HCT116 (cell line): Measurements from ENCODE around the gene KRT17. TPM values are rescaled to one million over a fixed set of nuclear protein-coding genes. Genes with fewer than 3 reads are reported as not detected.
A peak's percentile ranks its signal among the peaks of the same experiment; 100 is the strongest.

Source experiments
- ATAC-seq: fragments of 200-7000 bp; cut with Tn5 transposase; 2 replicates; pipeline ENCODE4 v1.9.1; 2020; ENCODE audit warnings: mild to moderate bottlenecking, moderate library complexity
- BruUV-seq: library from RNA; stranded (reverse); fragments of 400-500 nt; replicated peaks from 2 replicates; lab custom pipeline; 2021; lab: Mats Ljungman, UMichigan
- CTCF ChIA-PET: fragments of 300-600 bp; sonication (Branson Sonifier 250); formaldehyde crosslinking; loops from one replicate; lab custom pipeline; 2021; ENCODE audit warnings: antibody characterized with exemption; lab: Charles Lee
- POLR2A ChIA-PET: fragments of 300-600, 350-600 bp; sonication (Branson Sonifier 250); formaldehyde crosslinking; loops from one replicate; lab custom pipeline; 2021; ENCODE audit warnings: antibody characterized with exemption; lab: Charles Lee
- RAD21 ChIA-PET, 2 experiments: fragments of 300-600 bp; sonication (Branson Sonifier 250); formaldehyde crosslinking; loops; one replicate each; lab custom pipeline; 2023; ENCODE audit warnings: low total read pairs in 2 of 2; ENCODE audit not compliant: uncharacterized antibody in 2 of 2, unreplicated experiment in 2 of 2, low non-redundant PET in 1 of 2; lab: Charles Lee
- DNase-seq: peaks from one replicate; pipeline ENCODE4 v3.0.0-alpha.2; 2010; ENCODE audit warnings: low read depth, low spot score
- H2AFZ ChIP-seq: fragments of 200-600 bp; shearing (Covaris generic), sonication (generic); 2 replicates; pipeline ENCODE4 v1.6.1; 2017; ENCODE audit warnings: low read depth, mixed run types, mixed read lengths, antibody characterized with exemption, low read length; ENCODE audit not compliant: poor library complexity, severe bottlenecking
- H3K27ac ChIP-seq: 2 replicates; pipeline ENCODE4 v1.5.1; 2012; ENCODE audit warnings: low read depth, low read length
- H3K27me3 ChIP-seq: fragments of 200-600 bp; sonication (generic); 2 replicates; pipeline ENCODE4 v1.6.1; 2016; ENCODE audit warnings: mixed run types, low read length, mixed read lengths; ENCODE audit not compliant: insufficient read depth
- H3K36me3 ChIP-seq, 2 experiments: fragments of 200-500 bp in 1 of 2; fragments of 200-600 bp in 1 of 2; sonication (Bioruptor generic) in 1 of 2; sonication (generic) in 1 of 2; 2 replicates each; pipeline versions ENCODE4 v1.5.1 to v1.6.1; 2014 to 2016; ENCODE audit warnings: low read length in 2 of 2, inconsistent platforms in 1 of 2, mixed read lengths in 1 of 2, mixed run types in 1 of 2; ENCODE audit not compliant: insufficient read depth in 2 of 2, control insufficient read depth in 1 of 2
- H3K4me1 ChIP-seq, 2 experiments: fragments of 200-600 bp in 1 of 2; sonication (generic) in 1 of 2; 2 replicates each; pipeline versions ENCODE4 v1.5.1 to v1.6.1; 2012 to 2017; ENCODE audit warnings: low read length in 2 of 2, inconsistent platforms in 1 of 2, mild to moderate bottlenecking in 1 of 2, mixed read lengths in 1 of 2, mixed run types in 1 of 2, moderate library complexity in 1 of 2; ENCODE audit not compliant: insufficient read depth in 2 of 2, control insufficient read depth in 1 of 2
- H3K4me2 ChIP-seq: fragments of 200-600 bp; sonication (generic); 2 replicates; pipeline ENCODE4 v1.6.1; 2017; ENCODE audit warnings: mixed run types, low read length, mixed read lengths
- H3K4me3 ChIP-seq, 2 experiments: fragments of 200-600 bp in 1 of 2; sonication (generic) in 1 of 2; replicated peaks in 1 of 2; 2 replicates each; pipeline ENCODE4 v1.5.1; 2011 to 2016; ENCODE audit warnings: low read length in 2 of 2, control low read depth in 1 of 2, low read depth in 1 of 2, mild to moderate bottlenecking in 1 of 2, mixed read lengths in 1 of 2, mixed run types in 1 of 2
- H3K79me2 ChIP-seq: fragments of 200-600 bp; sonication (generic); 2 replicates; pipeline ENCODE4 v1.6.1; 2017; ENCODE audit warnings: mild to moderate bottlenecking, mixed run types, low read length, moderate library complexity, mixed read lengths; ENCODE audit not compliant: insufficient read depth
- H3K9ac ChIP-seq: fragments of 200-600 bp; sonication (generic); 2 replicates; pipeline ENCODE4 v1.6.1; 2016; ENCODE audit warnings: low read length, mixed read lengths
- H3K9me2 ChIP-seq: fragments of 200-600 bp; sonication (generic), shearing (Covaris generic); 2 replicates; pipeline ENCODE4 v1.6.1; 2017; ENCODE audit warnings: mixed run types, mild to moderate bottlenecking, moderate library complexity; ENCODE audit not compliant: insufficient read depth
- H3K9me3 ChIP-seq, 2 experiments: fragments of 200-500 bp in 1 of 2; fragments of 200-600 bp in 1 of 2; sonication (Bioruptor generic) in 1 of 2; sonication (generic) in 1 of 2; 2 replicates each; pipeline ENCODE4 v1.6.1; 2014 to 2017; ENCODE audit warnings: low read length in 2 of 2, mixed read lengths in 2 of 2, inconsistent platforms in 1 of 2, low read depth in 1 of 2, mild to moderate bottlenecking in 1 of 2, mixed run types in 1 of 2, moderate library complexity in 1 of 2; ENCODE audit not compliant: control insufficient read depth in 1 of 2, insufficient read depth in 1 of 2
- H4K20me1 ChIP-seq: fragments of 200-600 bp; sonication (generic), shearing (Covaris generic); 2 replicates; pipeline ENCODE4 v1.6.1; 2017; ENCODE audit warnings: mixed run types, mild to moderate bottlenecking, moderate library complexity; ENCODE audit not compliant: insufficient read depth
- CEBPB ChIP-seq: IDR thresholded peaks from 2 replicates; pipeline ENCODE4 v1.6.1; 2012; ENCODE audit warnings: low read depth
- EGR1 ChIP-seq: IDR thresholded peaks from 2 replicates; pipeline ENCODE4 v1.6.1; 2012; ENCODE audit warnings: low read depth
- ELF1 ChIP-seq: IDR thresholded peaks from 2 replicates; pipeline ENCODE4 v1.6.1; 2012; ENCODE audit warnings: low read depth, borderline replicate concordance
- FOSL1 ChIP-seq: IDR thresholded peaks from 2 replicates; pipeline ENCODE4 v1.6.1; 2012; ENCODE audit warnings: low read depth
- POLR2A ChIP-seq: IDR thresholded peaks from 2 replicates; pipeline ENCODE4 v1.7.0; 2011; ENCODE audit warnings: borderline replicate concordance; ENCODE audit not compliant: insufficient read depth, insufficient read length; ENCODE audit errors: extremely low read depth
- RAD21 ChIP-seq: IDR thresholded peaks from 2 replicates; pipeline ENCODE4 v1.6.1; 2012; ENCODE audit warnings: low read depth, mild to moderate bottlenecking
- SIN3A ChIP-seq: IDR thresholded peaks from 2 replicates; pipeline ENCODE4 v1.6.1; 2012; ENCODE audit warnings: low read depth
- SP1 ChIP-seq: IDR thresholded peaks from 2 replicates; pipeline ENCODE4 v1.6.1; 2012; ENCODE audit warnings: low read depth
- ZFX ChIP-seq: fragments of 450-650 bp; IDR thresholded peaks from 2 replicates; pipeline ENCODE4 v1.6.1; 2017
- intact Hi-C: fragments of 100-400 bp; cut with micrococcal nuclease; formaldehyde crosslinking; loops from 2 replicates; pipeline ENCODE4 v1.10.0; 2022
- total RNA-seq: library from RNA; stranded (reverse); gene quantifications from one replicate; pipeline ENCODE4 v1.2.1, GENCODE V29; 2021; ENCODE audit not compliant: unreplicated experiment
- TF ChIP-seq, protein P1 (sequence below): IDR thresholded peaks from 2 replicates; pipeline ENCODE4 v1.6.1; 2012
- TF ChIP-seq, protein P2 (sequence below): IDR thresholded peaks from 2 replicates; pipeline ENCODE4 v1.6.1; 2011; ENCODE audit warnings: mild to moderate bottlenecking, low read length, moderate library complexity; ENCODE audit not compliant: insufficient replicate concordance; ENCODE audit errors: extremely low read depth
- TF ChIP-seq, protein P3 (sequence below), 3 experiments: fragments of 200-600 bp in 1 of 3; sonication (generic) in 1 of 3; IDR thresholded peaks in 2 of 3; conservative IDR thresholded peaks in 1 of 3; 2 replicates each; pipeline ENCODE4 v1.5.1; 2012 to 2017; ENCODE audit warnings: low read depth in 2 of 3, low read length in 2 of 3, antibody characterized with exemption in 1 of 3, borderline replicate concordance in 1 of 3, control low read depth in 1 of 3, mild to moderate bottlenecking in 1 of 3, mixed read lengths in 1 of 3, mixed run types in 1 of 3, moderate library complexity in 1 of 3; ENCODE audit not compliant: insufficient read depth in 1 of 3
- TF ChIP-seq, protein P4 (sequence below): IDR thresholded peaks from 2 replicates; pipeline ENCODE4 v1.6.1; 2012
- TF ChIP-seq, protein P5 (sequence below): IDR thresholded peaks from 2 replicates; pipeline ENCODE4 v1.6.1; 2012; ENCODE audit warnings: low read depth

The KRT17 gene
- total RNA-seq, 1 experiment from 2014 or later, result not detected

DNA sequence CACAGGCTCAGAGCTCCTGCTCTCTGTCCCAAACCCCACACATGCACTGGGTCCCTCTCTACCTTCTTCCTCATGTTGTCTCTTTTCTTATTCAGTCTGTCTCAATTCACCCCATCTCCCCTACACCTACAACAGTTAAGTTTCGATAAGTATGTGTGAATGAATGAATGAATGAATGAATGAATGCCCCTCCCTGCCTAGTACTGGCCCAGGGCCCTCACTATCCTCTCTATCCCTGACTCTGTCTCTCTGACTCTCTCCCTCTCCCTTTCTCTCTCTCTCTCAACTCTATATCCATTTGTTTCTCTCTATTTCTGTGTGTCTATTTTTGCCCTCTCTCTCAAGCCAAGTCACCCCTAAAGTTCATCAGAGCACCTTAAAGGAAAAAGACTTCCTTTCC, 45.8 kb downstream of the KRT17 start:
- no peaks in the 10 kb centered on the region for H3K27me3 ChIP-seq
- intact Hi-C loops, result no loop called here
- no peak overlapping the region for H3K27ac ChIP-seq
- DNase-seq (no peak), ATAC-seq (no peak)
- H3K9me3 ChIP-seq, result no peaks in the 10 kb centered on the region
- no peaks in the 10 kb centered on the region for H3K36me3 ChIP-seq
- H3K4me1 ChIP-seq, result peaks cover 22 to 49% of the 10 kb centered on the region in 2 experiments
- no peaks in the 10 kb centered on the region for H3K9me2 ChIP-seq
- no TSS peak for BruUV-seq
- CTCF ChIA-PET, result interaction anchor here (1.0 to 2.3 kb wide), 5 partner anchors 7 to 84 kb away, joined by 3 to 29 read pairs (median 15); no protein-coding TSS in a partner anchor
- peak overlapping the region; percentile 84 for H3K4me2 ChIP-seq
- POLR2A ChIA-PET, result interaction anchor here (0.9 to 2.5 kb wide), 5 partner anchors 13 to 70 kb away, joined by 3 to 9 read pairs (median 3); no protein-coding TSS in a partner anchor
- H3K79me2 ChIP-seq, result no peaks in the 10 kb centered on the region
- RAD21 ChIA-PET, result no interaction called here
- no peak overlapping the region for H3K4me3 ChIP-seq
- TF ChIP-seq, protein P1, sequence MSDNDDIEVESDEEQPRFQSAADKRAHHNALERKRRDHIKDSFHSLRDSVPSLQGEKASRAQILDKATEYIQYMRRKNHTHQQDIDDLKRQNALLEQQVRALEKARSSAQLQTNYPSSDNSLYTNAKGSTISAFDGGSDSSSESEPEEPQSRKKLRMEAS, result no peak
- TF ChIP-seq RAD21, result no peak
- TF ChIP-seq ELF1, result no peak
- TF ChIP-seq, protein P2, sequence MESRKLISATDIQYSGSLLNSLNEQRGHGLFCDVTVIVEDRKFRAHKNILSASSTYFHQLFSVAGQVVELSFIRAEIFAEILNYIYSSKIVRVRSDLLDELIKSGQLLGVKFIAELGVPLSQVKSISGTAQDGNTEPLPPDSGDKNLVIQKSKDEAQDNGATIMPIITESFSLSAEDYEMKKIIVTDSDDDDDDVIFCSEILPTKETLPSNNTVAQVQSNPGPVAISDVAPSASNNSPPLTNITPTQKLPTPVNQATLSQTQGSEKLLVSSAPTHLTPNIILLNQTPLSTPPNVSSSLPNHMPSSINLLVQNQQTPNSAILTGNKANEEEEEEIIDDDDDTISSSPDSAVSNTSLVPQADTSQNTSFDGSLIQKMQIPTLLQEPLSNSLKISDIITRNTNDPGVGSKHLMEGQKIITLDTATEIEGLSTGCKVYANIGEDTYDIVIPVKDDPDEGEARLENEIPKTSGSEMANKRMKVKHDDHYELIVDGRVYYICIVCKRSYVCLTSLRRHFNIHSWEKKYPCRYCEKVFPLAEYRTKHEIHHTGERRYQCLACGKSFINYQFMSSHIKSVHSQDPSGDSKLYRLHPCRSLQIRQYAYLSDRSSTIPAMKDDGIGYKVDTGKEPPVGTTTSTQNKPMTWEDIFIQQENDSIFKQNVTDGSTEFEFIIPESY, result no peak
- TF ChIP-seq EGR1, result no peak
- TF ChIP-seq, protein P3, sequence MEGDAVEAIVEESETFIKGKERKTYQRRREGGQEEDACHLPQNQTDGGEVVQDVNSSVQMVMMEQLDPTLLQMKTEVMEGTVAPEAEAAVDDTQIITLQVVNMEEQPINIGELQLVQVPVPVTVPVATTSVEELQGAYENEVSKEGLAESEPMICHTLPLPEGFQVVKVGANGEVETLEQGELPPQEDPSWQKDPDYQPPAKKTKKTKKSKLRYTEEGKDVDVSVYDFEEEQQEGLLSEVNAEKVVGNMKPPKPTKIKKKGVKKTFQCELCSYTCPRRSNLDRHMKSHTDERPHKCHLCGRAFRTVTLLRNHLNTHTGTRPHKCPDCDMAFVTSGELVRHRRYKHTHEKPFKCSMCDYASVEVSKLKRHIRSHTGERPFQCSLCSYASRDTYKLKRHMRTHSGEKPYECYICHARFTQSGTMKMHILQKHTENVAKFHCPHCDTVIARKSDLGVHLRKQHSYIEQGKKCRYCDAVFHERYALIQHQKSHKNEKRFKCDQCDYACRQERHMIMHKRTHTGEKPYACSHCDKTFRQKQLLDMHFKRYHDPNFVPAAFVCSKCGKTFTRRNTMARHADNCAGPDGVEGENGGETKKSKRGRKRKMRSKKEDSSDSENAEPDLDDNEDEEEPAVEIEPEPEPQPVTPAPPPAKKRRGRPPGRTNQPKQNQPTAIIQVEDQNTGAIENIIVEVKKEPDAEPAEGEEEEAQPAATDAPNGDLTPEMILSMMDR (IDR thresholded peaks at IDR 0.05 in 2 of 3, conservative IDR thresholded peaks at IDR 0.05 in 1 of 3; ENCODE audit: borderline replicate concordance in 1 of 3, insufficient read depth in 1 of 3, low read depth in 2 of 3, low read length in 2 of 3), result no peak
- no peak for TF ChIP-seq SP1
- no peak for TF ChIP-seq ZFX
- no peak for TF ChIP-seq FOSL1
- TF ChIP-seq, protein P4, sequence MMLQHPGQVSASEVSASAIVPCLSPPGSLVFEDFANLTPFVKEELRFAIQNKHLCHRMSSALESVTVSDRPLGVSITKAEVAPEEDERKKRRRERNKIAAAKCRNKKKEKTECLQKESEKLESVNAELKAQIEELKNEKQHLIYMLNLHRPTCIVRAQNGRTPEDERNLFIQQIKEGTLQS, result no peak
- TF ChIP-seq, protein P5, sequence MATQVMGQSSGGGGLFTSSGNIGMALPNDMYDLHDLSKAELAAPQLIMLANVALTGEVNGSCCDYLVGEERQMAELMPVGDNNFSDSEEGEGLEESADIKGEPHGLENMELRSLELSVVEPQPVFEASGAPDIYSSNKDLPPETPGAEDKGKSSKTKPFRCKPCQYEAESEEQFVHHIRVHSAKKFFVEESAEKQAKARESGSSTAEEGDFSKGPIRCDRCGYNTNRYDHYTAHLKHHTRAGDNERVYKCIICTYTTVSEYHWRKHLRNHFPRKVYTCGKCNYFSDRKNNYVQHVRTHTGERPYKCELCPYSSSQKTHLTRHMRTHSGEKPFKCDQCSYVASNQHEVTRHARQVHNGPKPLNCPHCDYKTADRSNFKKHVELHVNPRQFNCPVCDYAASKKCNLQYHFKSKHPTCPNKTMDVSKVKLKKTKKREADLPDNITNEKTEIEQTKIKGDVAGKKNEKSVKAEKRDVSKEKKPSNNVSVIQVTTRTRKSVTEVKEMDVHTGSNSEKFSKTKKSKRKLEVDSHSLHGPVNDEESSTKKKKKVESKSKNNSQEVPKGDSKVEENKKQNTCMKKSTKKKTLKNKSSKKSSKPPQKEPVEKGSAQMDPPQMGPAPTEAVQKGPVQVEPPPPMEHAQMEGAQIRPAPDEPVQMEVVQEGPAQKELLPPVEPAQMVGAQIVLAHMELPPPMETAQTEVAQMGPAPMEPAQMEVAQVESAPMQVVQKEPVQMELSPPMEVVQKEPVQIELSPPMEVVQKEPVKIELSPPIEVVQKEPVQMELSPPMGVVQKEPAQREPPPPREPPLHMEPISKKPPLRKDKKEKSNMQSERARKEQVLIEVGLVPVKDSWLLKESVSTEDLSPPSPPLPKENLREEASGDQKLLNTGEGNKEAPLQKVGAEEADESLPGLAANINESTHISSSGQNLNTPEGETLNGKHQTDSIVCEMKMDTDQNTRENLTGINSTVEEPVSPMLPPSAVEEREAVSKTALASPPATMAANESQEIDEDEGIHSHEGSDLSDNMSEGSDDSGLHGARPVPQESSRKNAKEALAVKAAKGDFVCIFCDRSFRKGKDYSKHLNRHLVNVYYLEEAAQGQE, result no peak
- TF ChIP-seq SIN3A, result no peak
- TF ChIP-seq CEBPB, result no peak
- TF ChIP-seq POLR2A, result no peak
- TF ChIP-seq, all 23 proteins: peak for 0
- no peak overlapping the region for H2AFZ ChIP-seq
- no peak overlapping the region for H3K9ac ChIP-seq
- H4K20me1 ChIP-seq, result no peaks in the 10 kb centered on the region
